Stimulated activated CD8-positive, alpha-beta memory T cell treated with anti-CD3 and anti-CD28 coated beads, Interleukin-7, amount 100 ng/mL, for 24 hours (primary cell): ENCODE measurements around the gene M1AP.

Experiments used
- DNase-seq: peaks from one replicate; pipeline ENCODE4 v3.0.0-alpha.2; 2020; ENCODE audit warnings: low read depth

Gene M1AP

GRCh38 chr2:74548900-74549826 lies 99.0 kb downstream of the M1AP start:
- no peak for DNase-seq

DNA sequence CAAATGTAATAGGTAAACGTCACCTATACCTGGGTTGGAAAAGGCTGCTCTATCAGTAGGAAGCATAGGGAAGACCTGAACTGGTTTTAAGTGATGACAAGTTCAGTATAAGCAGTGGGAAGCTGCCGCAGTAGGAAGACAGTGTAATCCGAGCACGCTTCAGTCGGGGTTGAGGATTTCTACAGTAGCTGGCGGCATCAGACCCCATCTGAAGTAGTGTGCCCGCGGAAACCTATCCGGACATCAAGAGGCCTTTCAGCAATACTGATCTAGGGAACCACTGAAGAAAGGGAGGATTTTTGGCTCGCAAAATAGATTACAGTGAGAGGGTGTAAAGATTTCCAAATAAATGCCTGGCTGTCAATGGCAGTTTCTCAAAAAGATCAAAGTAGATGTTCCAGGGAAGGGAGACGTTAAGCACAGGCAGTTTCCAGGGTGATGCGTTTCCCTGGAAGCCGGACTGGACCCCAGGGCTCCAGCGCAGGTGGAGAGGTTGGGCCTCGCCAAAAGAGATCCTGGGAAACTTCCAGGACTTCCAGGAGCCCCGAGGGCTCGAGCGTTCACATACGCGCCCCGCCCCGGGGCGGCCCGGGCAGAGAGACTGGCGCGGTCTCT lies 99.7 kb downstream of the M1AP start:
- no peak for DNase-seq

GRCh38 chr2:74546004-74546403 lies 102.1 kb downstream of the M1AP start:
- DNase-seq, result no peak

- DNase-seq, result no peak
Observed at GRCh38 chr2:74544634-74545033, 103.5 kb downstream of the M1AP start.

GRCh38 chr2:74542978-74543377 lies 105.2 kb downstream of the M1AP start:
- DNase-seq, result no peak

DNA sequence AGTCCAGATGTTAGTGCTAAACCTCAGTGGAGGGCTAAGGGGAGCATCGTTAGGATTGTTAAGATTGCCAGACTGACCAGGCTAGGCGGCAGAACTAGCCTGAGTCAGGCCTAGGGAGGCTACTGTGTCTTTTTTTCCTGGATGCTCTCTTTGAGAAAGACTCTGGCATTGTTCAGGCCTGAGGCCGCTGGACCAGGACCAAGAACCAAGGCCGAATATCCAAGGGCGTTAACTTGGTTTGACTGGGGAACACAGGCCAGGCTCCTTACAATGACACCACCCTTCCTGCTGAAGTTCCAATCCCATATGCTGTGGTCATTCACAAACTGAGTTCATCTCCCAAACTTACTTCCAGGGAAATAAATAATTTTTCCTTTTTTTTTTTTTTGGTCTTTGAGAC lies 107.8 kb downstream of the M1AP start:
- no peak for DNase-seq

DNA sequence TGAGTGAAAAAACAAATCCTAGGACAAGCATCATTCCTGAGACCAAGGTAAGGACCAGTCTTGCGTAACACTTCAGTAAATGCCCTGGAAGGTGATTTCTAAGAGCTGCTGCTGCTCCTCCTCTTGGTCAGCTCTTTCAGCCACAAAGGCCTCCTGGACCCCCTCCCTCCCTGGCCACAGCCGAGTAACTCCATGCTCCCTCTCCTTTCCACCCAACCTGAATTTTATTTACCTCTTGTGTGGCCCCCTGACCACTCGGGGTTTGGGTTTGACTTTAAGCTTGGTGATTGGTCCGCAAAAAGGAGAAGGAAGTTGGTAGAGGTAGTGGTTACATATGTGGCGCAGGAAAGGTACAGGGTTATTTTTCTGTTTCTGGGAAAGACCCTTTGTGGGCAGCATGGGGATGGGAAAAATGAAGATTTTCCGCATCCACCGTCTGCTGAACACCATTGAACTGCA lies 109.2 kb downstream of the M1AP start:
- DNase-seq, result no peak

GRCh38 chr2:74537140-74537539 lies 111.0 kb downstream of the M1AP start:
- DNase-seq, result no peak

DNA sequence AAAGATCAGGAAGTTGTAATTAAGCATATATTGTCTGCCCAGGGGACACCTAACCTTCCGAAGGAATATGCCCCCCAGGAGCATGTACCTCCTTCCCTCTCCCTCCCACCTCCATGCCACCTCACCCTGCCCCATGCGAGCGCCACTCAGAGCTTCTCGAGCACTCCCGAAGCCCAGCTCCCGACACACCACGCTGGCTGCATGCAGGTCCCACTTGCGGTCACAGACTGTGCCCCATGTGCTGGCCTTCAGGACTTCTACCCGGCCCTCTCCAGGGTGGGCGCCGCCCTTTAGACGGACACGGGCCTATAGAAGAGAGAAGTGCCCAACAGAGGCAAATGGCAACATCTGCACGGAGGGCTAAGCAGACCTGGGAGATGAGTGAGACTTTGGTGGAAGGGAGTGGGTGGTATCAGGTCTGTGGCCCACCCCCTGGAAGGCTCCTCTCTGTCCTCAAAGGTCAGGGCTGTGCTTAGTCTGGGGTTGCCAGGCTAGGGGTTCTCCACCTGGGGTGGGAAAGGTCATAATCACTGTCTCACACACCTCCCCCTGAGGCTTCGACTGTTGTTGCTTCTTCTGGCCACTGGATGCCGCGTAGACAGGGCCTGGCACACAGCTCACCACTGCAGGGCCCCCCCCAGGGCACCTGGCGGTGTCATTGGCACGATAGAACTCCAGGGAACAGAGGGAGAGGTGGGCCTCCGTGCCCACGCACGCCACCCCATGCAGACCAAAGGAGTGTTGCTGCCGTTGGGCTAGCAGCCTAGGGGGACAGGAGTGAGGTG lies 111.8 kb downstream of the M1AP start:
- no peak for DNase-seq

GRCh38 chr2:74535440-74535965 lies 112.6 kb downstream of the M1AP start:
- no peak for DNase-seq

DNA sequence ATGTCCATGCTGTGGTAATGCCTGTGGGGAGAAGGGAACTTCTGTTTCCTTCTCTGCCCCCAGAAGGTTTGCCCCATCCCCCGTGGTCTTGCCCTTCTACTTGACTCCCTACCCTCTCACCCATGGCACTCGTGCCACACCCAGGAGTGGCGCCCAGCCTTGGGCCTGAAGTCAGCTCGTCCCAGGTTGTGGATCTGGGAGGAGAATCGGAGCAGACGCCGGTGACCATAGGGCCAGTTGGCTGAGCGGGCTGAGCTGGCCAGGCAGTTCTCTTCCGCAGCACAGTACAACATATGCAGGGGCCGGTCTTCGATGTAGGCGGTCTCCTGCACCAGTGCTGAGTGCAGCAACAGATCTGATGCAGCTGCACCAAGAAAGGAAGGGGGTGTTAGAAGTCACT lies 113.7 kb downstream of the M1AP start:
- DNase-seq, result no peak

GRCh38 chr2:74533464-74533863 lies 114.7 kb downstream of the M1AP start:
- no peak for DNase-seq

DNA sequence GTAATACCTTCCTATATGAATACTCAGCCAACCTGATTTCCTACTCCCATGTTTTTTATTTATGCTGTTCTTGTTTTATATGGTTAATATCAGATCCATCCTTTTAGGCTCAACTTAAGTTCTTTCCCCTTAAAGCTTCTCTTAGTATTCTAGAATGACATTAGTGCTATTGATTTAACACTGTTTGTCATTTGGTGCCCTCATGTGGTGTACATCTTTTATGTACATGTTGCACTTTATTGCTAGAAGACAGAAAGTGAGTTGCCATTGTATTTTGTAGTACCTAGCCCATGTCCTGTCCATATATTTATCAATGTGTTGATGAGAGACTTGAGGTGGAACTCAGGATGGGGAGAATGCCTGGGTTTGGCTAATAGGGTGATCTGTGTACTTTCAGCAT lies 115.9 kb downstream of the M1AP start:
- DNase-seq, result no peak

DNA sequence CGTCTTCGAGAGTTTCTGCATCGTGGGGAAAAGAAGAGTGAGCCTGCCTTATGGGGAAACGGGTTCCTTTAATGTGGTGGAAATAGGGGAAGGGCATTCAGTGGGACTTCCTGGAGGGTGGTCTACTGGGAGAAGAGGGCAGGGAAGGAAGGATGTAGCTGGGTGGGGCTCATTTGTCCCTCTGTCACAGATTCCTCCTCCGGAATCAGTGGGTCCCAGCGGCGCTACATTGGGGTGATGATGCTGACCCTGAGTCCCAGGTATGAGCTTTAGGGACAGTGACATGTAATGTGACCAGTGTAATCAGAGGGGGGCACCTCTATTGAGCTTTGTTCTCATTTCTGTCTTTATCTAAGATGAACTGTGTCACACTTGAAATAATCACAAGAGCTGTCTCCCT lies 116.5 kb downstream of the M1AP start:
- no peak for DNase-seq

DNA sequence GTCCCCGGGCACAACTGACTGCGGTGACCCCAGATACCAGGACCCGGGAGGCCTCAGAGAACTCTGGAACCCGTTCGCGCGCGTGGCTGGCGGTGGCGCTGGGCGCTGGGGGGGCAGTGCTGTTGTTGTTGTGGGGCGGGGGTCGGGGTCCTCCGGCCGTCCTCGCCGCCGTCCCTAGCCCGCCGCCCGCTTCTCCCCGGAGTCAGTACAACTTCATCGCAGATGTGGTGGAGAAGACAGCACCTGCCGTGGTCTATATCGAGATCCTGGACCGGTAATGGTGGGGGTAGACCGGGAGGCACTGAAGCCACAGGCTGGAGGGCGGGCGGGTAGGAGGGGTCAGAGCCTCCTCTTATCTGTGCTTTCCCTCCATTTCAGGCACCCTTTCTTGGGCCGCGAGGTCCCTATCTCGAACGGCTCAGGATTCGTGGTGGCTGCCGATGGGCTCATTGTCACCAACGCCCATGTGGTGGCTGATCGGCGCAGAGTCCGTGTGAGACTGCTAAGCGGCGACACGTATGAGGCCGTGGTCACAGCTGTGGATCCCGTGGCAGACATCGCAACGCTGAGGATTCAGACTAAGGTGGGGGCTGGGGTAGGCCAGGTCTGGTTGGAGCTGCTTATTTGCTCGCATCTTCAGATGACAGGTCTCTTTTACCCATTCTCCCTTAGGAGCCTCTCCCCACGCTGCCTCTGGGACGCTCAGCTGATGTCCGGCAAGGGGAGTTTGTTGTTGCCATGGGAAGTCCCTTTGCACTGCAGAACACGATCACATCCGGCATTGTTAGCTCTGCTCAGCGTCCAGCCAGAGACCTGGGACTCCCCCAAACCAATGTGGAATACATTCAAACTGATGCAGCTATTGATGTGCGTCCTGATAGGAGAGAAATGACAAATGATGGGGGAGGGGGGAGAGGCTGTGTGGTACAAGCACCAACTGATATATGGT lies 117.6 kb downstream of the M1AP start:
- no peak for DNase-seq

DNA sequence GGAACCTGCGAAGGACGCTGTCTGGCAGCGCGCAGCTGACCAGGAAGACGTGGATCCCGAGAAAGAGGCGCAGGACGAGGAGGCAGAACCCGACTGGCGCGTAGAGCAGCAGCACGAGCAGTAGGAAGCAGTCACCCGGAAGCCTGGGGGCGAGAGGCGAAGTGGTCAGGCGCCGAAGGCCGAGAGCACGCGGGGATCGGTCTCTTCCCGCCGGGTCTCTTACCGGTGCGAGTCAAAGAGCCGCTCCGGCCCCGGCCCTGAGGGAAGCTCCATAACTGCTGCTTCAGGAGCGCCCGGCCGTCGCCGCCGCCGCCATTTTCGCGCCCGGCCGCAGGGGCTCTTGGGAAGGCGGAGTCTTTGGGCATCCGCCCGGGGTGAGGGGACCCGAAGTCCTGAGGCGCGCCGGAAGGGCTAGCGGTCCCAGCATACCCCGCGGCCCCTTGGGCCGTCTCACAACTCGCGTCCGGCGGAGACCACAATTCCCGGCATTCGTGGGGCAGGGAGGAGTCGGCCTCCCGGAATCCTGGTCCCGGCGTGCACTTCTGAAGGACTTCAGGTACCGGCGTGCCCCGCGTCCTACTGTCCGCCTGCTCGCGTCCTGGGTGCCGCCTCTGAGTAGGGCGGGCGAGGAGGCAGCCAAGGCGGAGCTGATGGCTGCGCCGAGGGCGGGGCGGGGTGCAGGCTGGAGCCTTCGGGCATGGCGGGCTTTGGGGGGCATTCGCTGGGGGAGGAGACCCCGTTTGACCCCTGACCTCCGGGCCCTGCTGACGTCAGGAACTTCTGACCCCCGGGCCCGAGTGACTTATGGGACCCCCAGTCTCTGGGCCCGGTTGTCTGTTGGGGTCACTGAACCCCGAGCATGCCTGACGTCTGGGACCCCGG lies 118.5 kb downstream of the M1AP start, which contains the start of the genes AUP1 and HTRA2:
Gene AUP1, minus strand, starts transcription at position 350 of the 882 bp plus-strand sequence. Its CDS starts 77 bp downstream, at position 273.
Gene HTRA2, plus strand, starts transcription at position 577 of the 882 bp plus-strand sequence. Its CDS starts 74 bp downstream, at position 651.
- DNase-seq, result peak; percentile 81

GRCh38 chr2:74528600-74529356 lies 119.4 kb downstream of the M1AP start:
- DNase-seq, result no peak

- no peak for DNase-seq
Observed at GRCh38 chr2:74527741-74528140, 120.4 kb downstream of the M1AP start.

- no peak for DNase-seq
Observed at GRCh38 chr2:74526649-74527230, 121.4 kb downstream of the M1AP start.
